Measurements from ENCODE around the gene ITFG2.
A peak's percentile ranks its signal among the peaks of the same experiment; 100 is the strongest.

The ITFG2 gene

GRCh38 chr12:2795291-2796186 lies 16.9 kb upstream of the ITFG2 start:
- peak; percentile 64 for DNase-seq (ENCODE audit: low read depth)

GRCh38 chr12:2796187-2796666 lies 16.2 kb upstream of the ITFG2 start:
- no peak for DNase-seq (ENCODE audit: low read depth)

GRCh38 chr12:2797721-2798418 lies 14.6 kb upstream of the ITFG2 start:
- DNase-seq (ENCODE audit: low read depth) = no peak

- no peak for DNase-seq (ENCODE audit: low read depth)
These were observed 12.4 kb upstream of the ITFG2 start for GRCh38 chr12:2800046-2800570.

GRCh38 chr12:2801044-2801783 lies 11.3 kb upstream of the ITFG2 start:
- DNase-seq (ENCODE audit: low read depth) = no peak

GRCh38 chr12:2803635-2804392 lies 8.7 kb upstream of the ITFG2 start:
- no peak for DNase-seq (ENCODE audit: low read depth)

GRCh38 chr12:2804393-2805142 lies 7.9 kb upstream of the ITFG2 start:
- DNase-seq (ENCODE audit: low read depth) = no peak

- DNase-seq (ENCODE audit: low read depth) = no peak
These were observed 7.3 kb upstream of the ITFG2 start for GRCh38 chr12:2805143-2805520.

- DNase-seq (ENCODE audit: low read depth) = no peak
These were observed 5.8 kb upstream of the ITFG2 start for GRCh38 chr12:2806700-2807099.

GRCh38 chr12:2811801-2812200 lies 667 bp upstream of the ITFG2 start:
- no peak for DNase-seq (ENCODE audit: low read depth)

GRCh38 chr12:2813214-2814185 lies 1.0 kb downstream of the ITFG2 start:
- DNase-seq (ENCODE audit: low read depth) = peak; percentile 14

GRCh38 chr12:2819810-2820209 lies 7.3 kb downstream of the ITFG2 start:
- DNase-seq (ENCODE audit: low read depth) = no peak

GRCh38 chr12:2820432-2820831 lies 8.0 kb downstream of the ITFG2 start:
- DNase-seq (ENCODE audit: low read depth) = no peak

- DNase-seq (ENCODE audit: low read depth) = no peak
These were observed 11.0 kb downstream of the ITFG2 start for GRCh38 chr12:2823483-2823882.

- no peak for DNase-seq (ENCODE audit: low read depth)
These were observed 12.1 kb downstream of the ITFG2 start for GRCh38 chr12:2824541-2824940.

GRCh38 chr12:2825132-2825531 lies 12.7 kb downstream of the ITFG2 start:
- DNase-seq (ENCODE audit: low read depth) = no peak

- DNase-seq (ENCODE audit: low read depth) = no peak
These were observed 13.6 kb downstream of the ITFG2 start for GRCh38 chr12:2826036-2826435.

- no peak for DNase-seq (ENCODE audit: low read depth)
These were observed 14.4 kb downstream of the ITFG2 start for GRCh38 chr12:2826721-2827515.

- DNase-seq (ENCODE audit: low read depth) = no peak
These were observed 16.8 kb downstream of the ITFG2 start for GRCh38 chr12:2829275-2829674.

Data from activated T-helper 9 cell treated with anti-CD3 and anti-CD28 coated beads, Interleukin-2, amount 50 U/mL, for 16 hours (primary cell).